Parathyroid adenoma (tissue), 2 donors: Measurements from ENCODE around the gene ELOVL3.
A peak's percentile ranks its signal among the peaks of the same experiment; 100 is the strongest.

ENCODE experiments used
- H2AFZ ChIP-seq: fragments of 300-600 bp; sonication (generic); one replicate; pipeline ENCODE4 v1.7.0; 2017; ENCODE audit warnings: antibody characterized with exemption, mild to moderate bottlenecking
- H3K27ac ChIP-seq: fragments of 300-600 bp; sonication (generic); one replicate; pipeline ENCODE4 v1.7.0; 2017
- H3K27me3 ChIP-seq: fragments of 300-600 bp; sonication (generic); one replicate; pipeline ENCODE4 v1.7.0; 2017; ENCODE audit warnings: low read length; ENCODE audit not compliant: control insufficient read depth, insufficient read depth
- H3K36me3 ChIP-seq: fragments of 300-600 bp; sonication (generic); one replicate; pipeline ENCODE4 v1.7.0; 2017; ENCODE audit warnings: low read length; ENCODE audit not compliant: control insufficient read depth, insufficient read depth
- H3K4me1 ChIP-seq: fragments of 300-600 bp; sonication (generic); one replicate; pipeline ENCODE4 v1.7.0; 2017; ENCODE audit warnings: control low read depth
- H3K4me2 ChIP-seq: fragments of 300-600 bp; sonication (generic); one replicate; pipeline ENCODE4 v1.7.0; 2017; ENCODE audit warnings: low read length
- H3K4me3 ChIP-seq: fragments of 300-600 bp; sonication (generic); one replicate; pipeline ENCODE4 v1.7.0; 2017; ENCODE audit warnings: low read depth, low read length
- H3K79me2 ChIP-seq: fragments of 300-600 bp; sonication (generic); one replicate; pipeline ENCODE4 v1.7.0; 2017; ENCODE audit warnings: control low read depth
- H3K9ac ChIP-seq: fragments of 300-600 bp; sonication (generic); one replicate; pipeline ENCODE4 v1.7.0; 2017; ENCODE audit warnings: mild to moderate bottlenecking
- H3K9me3 ChIP-seq: fragments of 300-600 bp; sonication (generic); one replicate; pipeline ENCODE4 v1.7.0; 2017; ENCODE audit warnings: low read length; ENCODE audit not compliant: control insufficient read depth
- CTCF ChIP-seq: fragments of 300-600 bp; sonication (generic); IDR thresholded peaks from one replicate; pipeline ENCODE4 v1.7.0; 2017; ENCODE audit warnings: antibody characterized with exemption, mild to moderate bottlenecking
- donor health status: primary hyperparathyroidism.

The ELOVL3 gene

GRCh38 chr10:102198027-102198426 is 28.1 kb upstream of the ELOVL3 start:
- Histone ChIP-seq H3K4me1 (peaks cover 8% of the 10 kb centered on the region), H3K27me3 (no peaks in the 10 kb centered on the region), H2AFZ (no peak overlapping the region), H3K27ac (no peak overlapping the region), H3K79me2 (no peaks in the 10 kb centered on the region), H3K9ac (no peak overlapping the region), H3K9me3 (no peaks in the 10 kb centered on the region), H3K4me3 (no peak overlapping the region), H3K4me2 (no peak overlapping the region), H3K36me3 (no peaks in the 10 kb centered on the region)
- no peak for TF ChIP-seq CTCF

GRCh38 chr10:102200751-102201640 is 25.1 kb upstream of the ELOVL3 start:
- H3K36me3 ChIP-seq, result no peaks in the 10 kb centered on the region
- no peaks in the 10 kb centered on the region for H3K27me3 ChIP-seq
- no peaks in the 10 kb centered on the region for H3K79me2 ChIP-seq
- no peak overlapping the region for H3K4me2 ChIP-seq
- no peak overlapping the region for H3K9ac ChIP-seq
- no peak overlapping the region for H3K4me3 ChIP-seq
- H3K4me1 ChIP-seq, result peaks cover 8% of the 10 kb centered on the region
- TF ChIP-seq CTCF, result no peak
- H3K9me3 ChIP-seq, result no peaks in the 10 kb centered on the region
- H2AFZ ChIP-seq, result no peak overlapping the region
- no peak overlapping the region for H3K27ac ChIP-seq

GRCh38 chr10:102202386-102202785 is 23.7 kb upstream of the ELOVL3 start:
- H2AFZ ChIP-seq, result no peak overlapping the region
- no peak overlapping the region for H3K4me2 ChIP-seq
- TF ChIP-seq CTCF, result no peak
- no peaks in the 10 kb centered on the region for H3K9me3 ChIP-seq
- H3K4me3 ChIP-seq, result no peak overlapping the region
- H3K79me2 ChIP-seq, result no peaks in the 10 kb centered on the region
- H3K4me1 ChIP-seq, result peaks cover 11% of the 10 kb centered on the region
- H3K27me3 ChIP-seq, result no peaks in the 10 kb centered on the region
- H3K27ac ChIP-seq, result no peak overlapping the region
- no peaks in the 10 kb centered on the region for H3K36me3 ChIP-seq
- no peak overlapping the region for H3K9ac ChIP-seq

- Histone ChIP-seq H3K27me3 (no peaks in the 10 kb centered on the region), H3K9me3 (no peaks in the 10 kb centered on the region), H3K27ac (peak overlapping the region; percentile 66), H3K4me2 (no peak overlapping the region), H2AFZ (peak overlapping the region; percentile 51), H3K9ac (no peak overlapping the region), H3K4me1 (peaks cover 17% of the 10 kb centered on the region), H3K79me2 (no peaks in the 10 kb centered on the region), H3K36me3 (no peaks in the 10 kb centered on the region), H3K4me3 (no peak overlapping the region)
- no peak for TF ChIP-seq CTCF
These were observed 17.6 kb upstream of the ELOVL3 start for GRCh38 chr10:102208311-102209035.
